ENCODE measurements around the gene HSD17B7. TPM values are rescaled to one million over a fixed set of nuclear protein-coding genes. Genes with fewer than 3 reads are reported as not detected.

Gene HSD17B7
- total and polyA plus RNA-seq, 10 of the 15 experiments (the other 5 are each of a cell fraction or from before 2014, with no cell fraction given), result 32.9 to 88.1 (median 36.3) TPM

DNA sequence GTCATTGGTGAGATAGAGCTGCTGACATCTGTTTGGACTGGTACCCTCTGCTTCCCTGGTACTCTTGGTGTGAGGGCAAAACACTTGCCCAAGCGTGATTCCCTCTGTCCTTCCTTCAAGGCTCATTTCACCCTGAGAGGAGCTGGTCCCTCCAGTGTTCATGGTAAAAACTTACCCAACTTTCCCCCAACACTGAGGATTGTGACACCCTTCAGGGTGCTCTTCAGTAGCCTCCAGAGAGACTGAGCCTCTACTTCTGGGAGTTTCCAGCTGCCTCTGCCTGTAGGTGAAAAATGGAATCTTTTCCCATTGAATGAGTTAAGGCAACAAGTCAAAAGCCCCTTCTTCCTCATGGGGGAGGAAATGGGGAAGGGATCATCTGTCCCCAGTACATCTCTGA is 60.8 kb downstream of the HSD17B7 start:
- ATAC-seq, result no peak
- ChIA-PET CTCF (interaction anchor here (4.0 kb wide), 1 partner anchor 464 kb away, joined by 76 read pairs; no protein-coding TSS in a partner anchor), POLR2A (interaction anchor here (0.7 to 0.9 kb wide), 3 partner anchors 51 to 254 kb away, joined by 5 to 9 read pairs (median 7); no protein-coding TSS in a partner anchor), SMC1A (ENCODE audit: uncharacterized antibody, unreplicated experiment) (no interaction called here), RAD21 (ENCODE audit: unreplicated experiment) (interaction anchor here (1.7 kb wide), 1 partner anchor 464 kb away, joined by 3 read pairs; no protein-coding TSS in a partner anchor)
- no peak overlapping the region for H3K27ac ChIP-seq (ENCODE audit: control insufficient read depth, insufficient read depth)
- FAIRE-seq, result no peak
- intact Hi-C loops (cut with micrococcal nuclease; ENCODE audit: unreplicated experiment) (no loop called here), in situ Hi-C loops (cut with MboI) (loop anchor here (10.0 kb wide), 1 partner anchor 323 kb away; no protein-coding TSS in a partner anchor)
- H3K4me2 ChIP-seq (ENCODE audit: control insufficient read depth, insufficient read depth), result no peak overlapping the region
- H4K20me1 ChIP-seq (ENCODE audit: control insufficient read depth, insufficient read depth), result no peaks in the 10 kb centered on the region
- H3K4me1 ChIP-seq (ENCODE audit: control insufficient read depth, insufficient read depth, low read length), result no peaks in the 10 kb centered on the region
- no peak for TF ChIP-seq KAT2A (conservative IDR thresholded peaks at IDR 0.05; ENCODE audit: control insufficient read depth, low read depth, low read length)
- no peak for TF ChIP-seq FOS (IDR thresholded peaks at IDR 0.05; ENCODE audit: borderline replicate concordance, extremely low read depth, insufficient read length)
- TF ChIP-seq, protein P1, sequence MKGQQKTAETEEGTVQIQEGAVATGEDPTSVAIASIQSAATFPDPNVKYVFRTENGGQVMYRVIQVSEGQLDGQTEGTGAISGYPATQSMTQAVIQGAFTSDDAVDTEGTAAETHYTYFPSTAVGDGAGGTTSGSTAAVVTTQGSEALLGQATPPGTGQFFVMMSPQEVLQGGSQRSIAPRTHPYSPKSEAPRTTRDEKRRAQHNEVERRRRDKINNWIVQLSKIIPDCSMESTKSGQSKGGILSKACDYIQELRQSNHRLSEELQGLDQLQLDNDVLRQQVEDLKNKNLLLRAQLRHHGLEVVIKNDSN (IDR thresholded peaks at IDR 0.05; ENCODE audit: borderline replicate concordance, extremely low read length, insufficient read depth, low read depth, low read length), result no peak
- no peak for TF ChIP-seq SMAD1 (IDR thresholded peaks at IDR 0.05; ENCODE audit: low read depth, partially characterized antibody)
- TF ChIP-seq NFXL1 (IDR thresholded peaks at IDR 0.05; ENCODE audit: borderline replicate concordance), result no peak
- no peak for DNase-seq (ENCODE audit: low read depth, low spot score)
- no peak overlapping the region for H3K9ac ChIP-seq (ENCODE audit: control insufficient read depth, insufficient read depth, low read length)
- H3K27me3 ChIP-seq (replicated peaks in 1 of 2; ENCODE audit: control insufficient read depth in 2 of 2, insufficient read depth in 2 of 2, low read length in 1 of 2), result no peaks in the 10 kb centered on the region; a peak in 1 of 4 replicates
- H3K36me3 ChIP-seq (ENCODE audit: control insufficient read depth in 2 of 2, insufficient read depth in 2 of 2, low read length in 1 of 2), result no peaks in the 10 kb centered on the region
- no peak overlapping the region for H2AFZ ChIP-seq (ENCODE audit: control insufficient read depth, low read depth, low read length)
- H3K79me2 ChIP-seq (ENCODE audit: control insufficient read depth, insufficient read depth, low read length), result no peaks in the 10 kb centered on the region
- no peaks in the 10 kb centered on the region for H3K9me3 ChIP-seq (replicated peaks; ENCODE audit: control insufficient read depth, insufficient read depth, low read length)
- H3K4me3 ChIP-seq, result no peak overlapping the region
- BruUV-seq (replicated peaks), result no TSS peak
- 0% methylated on average over 1 of the region's 1 CpG for WGBS (ENCODE audit: insufficient coverage, insufficient replicate concordance, low lambda C conversion rate, missing lambda C conversion rate)

All from GM12878 (cell line).